Measurements from ENCODE around the gene LEKR1.
"Not testable (repeated sequence)": the region's sequence is repeated elsewhere in the genome, so short reads cannot be mapped to it uniquely, and the experiment has no call there.

Gene LEKR1

GRCh38 chr3:156910022-156910421, 83.9 kb downstream of the LEKR1 start:
- no peak for DNase-seq

- DNase-seq: not testable (repeated sequence)
Observed at GRCh38 chr3:156910831-156911230, 84.7 kb downstream of the LEKR1 start.

- DNase-seq: not testable (repeated sequence)
Observed at GRCh38 chr3:156914300-156914699, 88.1 kb downstream of the LEKR1 start.

GRCh38 chr3:156915372-156915771, 89.2 kb downstream of the LEKR1 start:
- no peak for DNase-seq

- DNase-seq: no peak
Observed at GRCh38 chr3:156918746-156919145, 92.6 kb downstream of the LEKR1 start.

- DNase-seq: no peak
Observed at GRCh38 chr3:156919818-156920217, 93.7 kb downstream of the LEKR1 start.

- no peak for DNase-seq
Observed at GRCh38 chr3:156920399-156920798, 94.2 kb downstream of the LEKR1 start.

GRCh38 chr3:156923349-156923748, 97.2 kb downstream of the LEKR1 start:
- no peak for DNase-seq

- DNase-seq: no peak
Observed at GRCh38 chr3:156938724-156939123, 112.6 kb downstream of the LEKR1 start.

- no peak for DNase-seq
Observed at GRCh38 chr3:156939315-156939714, 113.2 kb downstream of the LEKR1 start.

- DNase-seq: no peak
Observed at GRCh38 chr3:156941311-156941710, 115.2 kb downstream of the LEKR1 start.

- DNase-seq: no peak
Observed at GRCh38 chr3:156948402-156949210, 122.5 kb downstream of the LEKR1 start.

- no peak for DNase-seq
Observed at GRCh38 chr3:156952011-156952410, 125.9 kb downstream of the LEKR1 start.

GRCh38 chr3:156957715-156958114, 131.6 kb downstream of the LEKR1 start:
- no peak for DNase-seq

- no peak for DNase-seq
Observed at GRCh38 chr3:156963096-156963495, 136.9 kb downstream of the LEKR1 start.

GRCh38 chr3:156964577-156964976, 138.4 kb downstream of the LEKR1 start:
- DNase-seq: no peak

GRCh38 chr3:156966349-156966748, 140.2 kb downstream of the LEKR1 start:
- DNase-seq: not testable (repeated sequence)

GRCh38 chr3:156973954-156974353, 147.8 kb downstream of the LEKR1 start:
- no peak for DNase-seq

GRCh38 chr3:156974931-156975330, 148.8 kb downstream of the LEKR1 start:
- DNase-seq: no peak

GRCh38 chr3:156975721-156976120, 149.6 kb downstream of the LEKR1 start:
- no peak for DNase-seq

GRCh38 chr3:156976933-156977332, 150.8 kb downstream of the LEKR1 start:
- DNase-seq: no peak

GRCh38 chr3:156978481-156978961, 152.4 kb downstream of the LEKR1 start:
- no peak for DNase-seq

- DNase-seq: no peak
Observed at GRCh38 chr3:156981005-156981404, 154.9 kb downstream of the LEKR1 start.

- DNase-seq: no peak
Observed at GRCh38 chr3:156983559-156983958, 157.4 kb downstream of the LEKR1 start.

- DNase-seq: no peak
Observed at GRCh38 chr3:156985711-156986110, 159.6 kb downstream of the LEKR1 start.
